ENCODE measurements around the gene ARMC9. TPM values are rescaled to one million over a fixed set of nuclear protein-coding genes. Genes with fewer than 3 reads are reported as not detected.
"Not testable (repeated sequence)": the region's sequence is repeated elsewhere in the genome, so short reads cannot be mapped to it uniquely, and the experiment has no call there.

The ARMC9 gene
- total RNA-seq, 1 experiment from 2014 or later, result 56.5 TPM

- DNase-seq (ENCODE audit: low spot score), result no peak
Observed at GRCh38 chr2:231360881-231361371, 162.5 kb downstream of the ARMC9 start.

GRCh38 chr2:231361701-231362554, 163.5 kb downstream of the ARMC9 start:
- no peak for DNase-seq (ENCODE audit: low spot score)

- no peak for DNase-seq (ENCODE audit: low spot score)
Observed at GRCh38 chr2:231362555-231363184, 164.2 kb downstream of the ARMC9 start.

GRCh38 chr2:231364061-231364460, 165.6 kb downstream of the ARMC9 start:
- no peak for DNase-seq (ENCODE audit: low spot score)

GRCh38 chr2:231364961-231365810, 166.8 kb downstream of the ARMC9 start:
- DNase-seq (ENCODE audit: low spot score), result peak; percentile 82

- no peak for DNase-seq (ENCODE audit: low spot score)
Observed at GRCh38 chr2:231367178-231367577, 168.7 kb downstream of the ARMC9 start.

- no peak for DNase-seq (ENCODE audit: low spot score)
Observed at GRCh38 chr2:231369580-231370428, 171.4 kb downstream of the ARMC9 start.

- DNase-seq (ENCODE audit: low spot score), result no peak
Observed at GRCh38 chr2:231370429-231370748, 172.0 kb downstream of the ARMC9 start.

GRCh38 chr2:231370749-231371429, 172.5 kb downstream of the ARMC9 start:
- no peak for DNase-seq (ENCODE audit: low spot score)

- no peak for DNase-seq (ENCODE audit: low spot score)
Observed at GRCh38 chr2:231371430-231372054, 173.1 kb downstream of the ARMC9 start.

GRCh38 chr2:231372326-231372725, 173.9 kb downstream of the ARMC9 start:
- DNase-seq (ENCODE audit: low spot score), result no peak

- DNase-seq (ENCODE audit: low spot score), result peak; percentile 45
Observed at GRCh38 chr2:231373184-231373583, 174.8 kb downstream of the ARMC9 start.

- DNase-seq (ENCODE audit: low spot score), result peak; percentile 46
Observed at GRCh38 chr2:231373786-231374349, 175.4 kb downstream of the ARMC9 start.

GRCh38 chr2:231374771-231375170, 176.3 kb downstream of the ARMC9 start:
- no peak for DNase-seq (ENCODE audit: low spot score)

GRCh38 chr2:231375994-231376615, 177.7 kb downstream of the ARMC9 start:
- DNase-seq (ENCODE audit: low spot score), result not testable (repeated sequence)

GRCh38 chr2:231376857-231377256, 178.4 kb downstream of the ARMC9 start:
- DNase-seq (ENCODE audit: low spot score), result no peak

- no peak for DNase-seq (ENCODE audit: low spot score)
Observed at GRCh38 chr2:231378026-231378722, 179.7 kb downstream of the ARMC9 start.
